ENCODE measurements around the gene ARHGAP18. TPM values are rescaled to one million over a fixed set of nuclear protein-coding genes. Genes with fewer than 3 reads are reported as not detected.

The ARHGAP18 gene
- total and polyA plus RNA-seq, 10 of the 15 experiments (the other 5 are each of a cell fraction or from before 2014, with no cell fraction given), result 18.2 to 52.2 (median 31.7) TPM

- in situ Hi-C loops (cut with MboI), result no loop called here
- no peaks in the 10 kb centered on the region for H3K27me3 ChIP-seq (replicated peaks in 1 of 2; ENCODE audit: control insufficient read depth in 2 of 2, insufficient read depth in 2 of 2, low read length in 1 of 2)
- no peak overlapping the region for H2AFZ ChIP-seq (ENCODE audit: control insufficient read depth, low read depth, low read length)
- ChIA-PET SMC1A (ENCODE audit: uncharacterized antibody, unreplicated experiment) (interaction anchor here (0.8 to 22.4 kb wide), 15 partner anchors 7 to 181 kb away, joined by 3 to 434 read pairs (median 4); partner anchors contain the start of gene ARHGAP18), CTCF (interaction anchor here (1.2 to 4.1 kb wide), 6 partner anchors 10 to 61 kb away, joined by 3 to 36 read pairs (median 15); partner anchors contain the start of gene ARHGAP18), POLR2A (interaction anchor here (0.7 to 8.6 kb wide), 7 partner anchors 8 to 33 kb away, joined by 3 to 85 read pairs (median 12); partner anchors contain the start of gene ARHGAP18), RAD21 (ENCODE audit: unreplicated experiment) (interaction anchor here (0.7 to 8.5 kb wide), 9 partner anchors 8 to 67 kb away, joined by 3 to 138 read pairs (median 4); partner anchors contain the start of gene ARHGAP18)
- no peak for TF ChIP-seq NR2F1 (conservative IDR thresholded peaks at IDR 0.05)
- TF ChIP-seq TAF1 (IDR thresholded peaks at IDR 0.05; ENCODE audit: borderline replicate concordance, low read depth, low read length), result no peak
- TF ChIP-seq ELK1 (IDR thresholded peaks at IDR 0.05; ENCODE audit: low read depth, low read length), result no peak
- TF ChIP-seq SPI1 (IDR thresholded peaks at IDR 0.05; ENCODE audit: borderline replicate concordance, insufficient read depth, low read depth, low read length), result no peak
- DNase-seq (ENCODE audit: low read depth, low spot score), result no peak
- no TSS peak for BruUV-seq (replicated peaks)
- 0 out of 4 replicates have a peak, but pooled peaks cover 0 to 13% of the 10 kb centered on the region in 2 experiments for H3K36me3 ChIP-seq (ENCODE audit: control insufficient read depth in 2 of 2, insufficient read depth in 2 of 2, low read length in 1 of 2)
- no peaks in the 10 kb centered on the region; the same call in 1 of the 3 replicates for H3K9me3 ChIP-seq (replicated peaks; ENCODE audit: control insufficient read depth, insufficient read depth, low read length)
- no peak overlapping the region for H3K9ac ChIP-seq (ENCODE audit: control insufficient read depth, insufficient read depth, low read length)
- intact Hi-C loops (cut with micrococcal nuclease; ENCODE audit: unreplicated experiment), result no loop called here
- H3K79me2 ChIP-seq (ENCODE audit: control insufficient read depth, insufficient read depth, low read length), result peaks cover 85% of the 10 kb centered on the region
- H3K4me2 ChIP-seq (ENCODE audit: control insufficient read depth, insufficient read depth), result no peak overlapping the region
- ATAC-seq, result no peak
- H3K4me3 ChIP-seq, result no peak overlapping the region
- 0 out of 2 replicates have a peak overlapping the region, but pooled peaks have one; percentile 35 for H3K27ac ChIP-seq (ENCODE audit: control insufficient read depth, insufficient read depth)
- no peak for FAIRE-seq
- peaks cover 39% of the 10 kb centered on the region for H3K4me1 ChIP-seq (ENCODE audit: control insufficient read depth, insufficient read depth, low read length)
- WGBS (ENCODE audit: insufficient coverage, insufficient replicate concordance, low lambda C conversion rate, missing lambda C conversion rate), result 68% methylated on average over 2 of the region's 2 CpGs
- no peaks in the 10 kb centered on the region for H4K20me1 ChIP-seq (ENCODE audit: control insufficient read depth, insufficient read depth)
Measured at GRCh38 chr6:129681913-129682205, 28.1 kb downstream of the ARHGAP18 start.

- Histone ChIP-seq H3K36me3 (ENCODE audit: control insufficient read depth in 2 of 2, insufficient read depth in 2 of 2, low read length in 1 of 2) (0 out of 4 replicates have a peak, but pooled peaks cover 0 to 9% of the 10 kb centered on the region in 2 experiments), H3K9me3 (replicated peaks; ENCODE audit: control insufficient read depth, insufficient read depth, low read length) (no peaks in the 10 kb centered on the region; the same call in 1 of the 3 replicates), H2AFZ (ENCODE audit: control insufficient read depth, low read depth, low read length) (no peak overlapping the region), H3K27ac (ENCODE audit: control insufficient read depth, insufficient read depth) (no peak overlapping the region), H3K4me3 (no peak overlapping the region), H3K4me2 (ENCODE audit: control insufficient read depth, insufficient read depth) (no peak overlapping the region), H3K79me2 (ENCODE audit: control insufficient read depth, insufficient read depth, low read length) (peaks cover 86% of the 10 kb centered on the region), H3K27me3 (replicated peaks in 1 of 2; ENCODE audit: control insufficient read depth in 2 of 2, insufficient read depth in 2 of 2, low read length in 1 of 2) (no peaks in the 10 kb centered on the region), H4K20me1 (ENCODE audit: control insufficient read depth, insufficient read depth) (no peaks in the 10 kb centered on the region), H3K9ac (ENCODE audit: control insufficient read depth, insufficient read depth, low read length) (no peak overlapping the region), H3K4me1 (ENCODE audit: control insufficient read depth, insufficient read depth, low read length) (peaks cover 33% of the 10 kb centered on the region)
- TF ChIP-seq MEF2A (IDR thresholded peaks at IDR 0.05; ENCODE audit: insufficient read depth, low read depth, low read length), result no peak
- TF ChIP-seq ZBED1 (IDR thresholded peaks at IDR 0.05; ENCODE audit: borderline replicate concordance), result no peak
- TF ChIP-seq FOXK2 (IDR thresholded peaks at IDR 0.05), result no peak
- BruUV-seq (replicated peaks), result no TSS peak
- RAD21 ChIA-PET (ENCODE audit: unreplicated experiment), result interaction anchor here (2.0 to 5.9 kb wide), 2 partner anchors 20 to 68 kb away, joined by 7 to 31 read pairs; no protein-coding TSS in a partner anchor
- intact Hi-C loops (cut with micrococcal nuclease; ENCODE audit: unreplicated experiment) (no loop called here), in situ Hi-C loops (cut with MboI) (no loop called here)
- ATAC-seq (no peak), DNase-seq (ENCODE audit: low read depth, low spot score) (no peak), FAIRE-seq (no peak)
- CTCF ChIA-PET, result interaction anchor here (0.9 to 4.1 kb wide), 7 partner anchors 9 to 63 kb away, joined by 3 to 36 read pairs (median 7); partner anchors contain the start of gene ARHGAP18
- POLR2A ChIA-PET, result no interaction called here
- 94% methylated on average over 4 of the region's 4 CpGs for WGBS (ENCODE audit: insufficient coverage, insufficient replicate concordance, low lambda C conversion rate, missing lambda C conversion rate)
- SMC1A ChIA-PET (ENCODE audit: uncharacterized antibody, unreplicated experiment), result interaction anchor here (2.4 to 22.4 kb wide), 5 partner anchors 14 to 45 kb away, joined by 6 to 434 read pairs (median 45); partner anchors contain the start of gene ARHGAP18
Measured at GRCh38 chr6:129680633-129681032, 29.3 kb downstream of the ARHGAP18 start.

Data from GM12878 (cell line).